Stimulated activated CD8-positive, alpha-beta memory T cell treated with anti-CD3 and anti-CD28 coated beads, Interleukin-2, amount 100 ng/mL, for 48 hours (primary cell): ENCODE measurements around the gene PHF19.

ENCODE experiments used
- DNase-seq, 2 donors: peaks; one replicate each; pipeline ENCODE4 v3.0.0-alpha.2; 2020; ENCODE audit warnings: low read depth in 2 of 2

The PHF19 gene

DNA sequence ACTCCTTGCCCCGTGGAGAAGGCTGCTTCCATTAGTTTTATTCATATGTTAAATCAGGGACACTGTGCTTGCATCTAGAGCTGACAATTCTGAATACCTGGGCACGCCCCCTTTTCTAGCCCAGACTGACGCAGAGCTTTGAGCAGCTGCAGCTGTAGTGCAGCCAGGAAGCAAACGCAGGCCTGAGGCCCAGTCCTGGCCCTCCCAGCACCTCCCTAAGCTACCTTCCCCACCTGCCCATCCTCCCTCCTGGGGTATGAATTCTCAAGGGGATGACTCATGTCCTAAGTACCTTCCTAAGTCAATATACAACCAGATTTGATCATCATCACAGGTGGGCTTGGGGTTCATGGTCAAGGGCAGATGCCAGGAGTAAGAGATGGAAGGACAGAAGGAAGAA is 3.5 kb downstream of the PHF19 start:
- DNase-seq, result no peak

DNA sequence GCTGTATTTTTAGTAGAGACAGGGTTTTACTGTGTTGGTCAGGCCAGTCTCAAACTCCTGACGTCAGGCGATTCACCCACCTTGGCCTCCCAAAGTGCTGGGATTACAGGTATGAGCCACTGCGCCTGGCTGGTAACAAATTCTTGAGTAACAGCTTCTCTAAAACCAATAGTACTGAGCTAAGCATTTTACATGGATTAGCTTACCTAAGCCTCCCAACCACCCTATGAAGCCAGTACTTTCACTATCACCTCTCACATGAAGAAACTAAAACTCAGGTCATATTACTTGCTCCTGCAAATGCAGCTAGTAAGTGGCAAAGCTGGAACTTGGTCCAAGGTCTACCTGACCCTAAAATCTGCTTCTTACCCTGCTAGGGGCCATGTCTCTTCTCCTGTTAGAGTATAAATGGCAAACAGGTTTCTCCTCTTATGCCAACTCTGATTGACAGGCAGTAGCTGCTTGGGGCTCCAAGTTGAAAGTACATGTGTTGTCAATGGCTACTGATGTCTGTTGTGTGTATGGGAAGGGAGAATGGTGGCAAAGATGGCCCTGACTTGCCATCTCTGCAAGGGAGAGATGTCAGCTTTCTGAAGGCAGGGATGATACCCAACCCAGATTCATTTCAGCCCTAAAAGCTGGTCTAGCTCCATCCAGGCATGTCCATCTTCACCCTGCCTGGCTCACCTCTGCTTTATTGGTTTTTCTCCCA is 4.0 kb downstream of the PHF19 start:
- DNase-seq, result no peak

DNA sequence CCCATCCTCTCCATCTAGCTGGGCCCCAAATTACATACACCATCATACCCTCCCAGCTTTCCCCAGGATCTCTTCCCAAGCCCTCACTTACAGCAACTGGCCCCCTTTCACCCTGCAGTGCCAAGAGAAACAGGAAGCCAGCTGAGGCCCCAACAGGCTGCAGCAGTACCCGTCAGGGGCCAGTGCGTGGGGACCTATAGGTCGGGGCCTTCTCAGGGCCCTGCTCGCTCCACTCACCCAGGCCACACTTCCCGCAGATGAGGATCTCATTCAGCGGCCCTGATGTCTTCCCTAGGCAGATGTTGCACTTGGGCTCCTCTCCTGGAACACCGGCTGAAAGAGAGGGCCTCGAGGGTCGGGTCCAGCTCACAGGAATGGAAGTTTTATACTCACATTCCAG is 6.8 kb downstream of the PHF19 start:
- DNase-seq, result no peak

DNA sequence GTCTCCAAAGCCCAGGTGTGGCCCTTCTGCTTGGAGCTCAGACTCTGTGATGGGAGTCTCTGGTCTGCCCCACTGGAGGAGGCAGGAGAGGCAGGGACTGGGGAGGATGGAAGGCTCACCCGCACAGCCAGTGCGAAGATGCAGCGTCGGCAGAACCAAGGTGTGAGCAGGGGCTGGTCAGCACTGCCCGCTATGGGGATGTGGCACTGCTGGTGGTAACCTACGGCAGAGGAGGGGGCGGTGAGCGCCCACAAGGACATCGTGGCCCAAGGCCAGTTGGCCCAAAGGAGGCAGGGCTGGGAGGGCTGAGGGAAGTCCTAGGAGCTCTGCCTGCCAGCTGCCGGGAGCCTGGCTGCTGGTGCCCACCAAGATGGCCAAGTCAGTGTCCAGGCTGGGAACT is 7.3 kb downstream of the PHF19 start:
- DNase-seq, result no peak

DNA sequence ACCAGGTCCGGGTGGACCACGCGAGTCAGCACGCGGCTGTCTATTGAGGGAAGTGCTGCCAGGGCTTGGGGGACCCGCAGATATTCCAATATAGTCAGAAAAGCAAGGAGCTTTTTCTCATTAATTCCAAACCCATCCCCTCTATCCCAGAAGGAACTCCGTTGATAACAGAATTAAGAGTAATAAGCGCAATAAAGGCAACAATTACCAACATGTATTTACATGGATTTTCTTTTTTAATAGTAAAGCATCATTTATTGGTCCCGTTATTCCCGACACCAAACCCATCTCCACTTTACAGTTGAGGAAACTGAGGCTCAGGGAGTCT is 7.7 kb downstream of the PHF19 start:
- DNase-seq, result no peak

DNA sequence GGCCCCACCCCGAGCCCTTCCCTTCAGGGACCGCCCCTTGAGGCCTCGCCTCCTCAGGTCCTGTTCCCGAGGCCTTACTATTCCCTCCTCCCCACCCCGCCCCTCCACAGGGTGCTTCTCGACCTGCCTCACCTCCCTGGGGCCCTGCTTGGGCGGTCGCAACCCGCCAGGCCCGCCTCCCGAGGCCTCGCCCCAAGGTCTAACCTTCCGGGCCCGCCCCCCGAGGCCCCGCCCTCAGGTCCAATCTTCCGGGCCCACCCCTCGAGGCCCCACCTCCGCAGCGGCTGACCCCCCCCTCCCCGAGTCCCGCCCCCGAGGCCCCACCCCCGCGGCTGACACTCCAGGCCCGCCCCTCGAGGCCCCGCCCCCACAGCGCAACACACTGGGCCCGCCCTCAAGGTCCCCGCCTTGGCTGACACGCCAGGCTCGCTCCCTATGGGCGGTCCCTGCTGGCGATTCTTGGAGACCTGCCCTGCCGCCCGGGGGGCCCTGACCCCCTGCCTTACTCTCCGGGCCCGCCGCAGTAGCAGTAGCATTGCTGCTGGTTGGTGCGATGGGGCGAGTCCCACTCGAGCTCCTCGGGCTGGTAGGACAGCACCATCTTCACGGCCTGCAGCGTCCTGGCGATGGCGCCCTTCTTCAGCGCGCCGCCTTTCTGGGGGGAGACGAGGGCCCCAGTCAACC is 8.2 kb downstream of the PHF19 start:
- DNase-seq, result peak; percentile 96 to 98

DNA sequence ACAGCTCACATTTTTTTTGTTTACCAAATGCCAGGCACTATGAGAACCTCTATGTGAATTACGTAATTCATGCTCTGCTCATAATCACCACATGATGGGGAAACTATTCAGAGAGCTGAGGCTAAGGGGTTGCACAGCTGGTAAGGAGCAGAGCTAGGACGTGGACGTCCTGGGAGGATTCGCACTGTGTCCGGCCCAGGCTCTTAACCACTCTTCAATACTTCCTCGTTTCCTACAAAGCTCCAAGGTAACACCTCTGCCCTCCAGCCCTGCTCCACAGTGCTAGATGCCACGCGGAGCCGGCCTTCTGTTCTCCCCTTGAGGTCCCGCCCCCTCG is 8.7 kb downstream of the PHF19 start:
- DNase-seq, result no peak

DNA sequence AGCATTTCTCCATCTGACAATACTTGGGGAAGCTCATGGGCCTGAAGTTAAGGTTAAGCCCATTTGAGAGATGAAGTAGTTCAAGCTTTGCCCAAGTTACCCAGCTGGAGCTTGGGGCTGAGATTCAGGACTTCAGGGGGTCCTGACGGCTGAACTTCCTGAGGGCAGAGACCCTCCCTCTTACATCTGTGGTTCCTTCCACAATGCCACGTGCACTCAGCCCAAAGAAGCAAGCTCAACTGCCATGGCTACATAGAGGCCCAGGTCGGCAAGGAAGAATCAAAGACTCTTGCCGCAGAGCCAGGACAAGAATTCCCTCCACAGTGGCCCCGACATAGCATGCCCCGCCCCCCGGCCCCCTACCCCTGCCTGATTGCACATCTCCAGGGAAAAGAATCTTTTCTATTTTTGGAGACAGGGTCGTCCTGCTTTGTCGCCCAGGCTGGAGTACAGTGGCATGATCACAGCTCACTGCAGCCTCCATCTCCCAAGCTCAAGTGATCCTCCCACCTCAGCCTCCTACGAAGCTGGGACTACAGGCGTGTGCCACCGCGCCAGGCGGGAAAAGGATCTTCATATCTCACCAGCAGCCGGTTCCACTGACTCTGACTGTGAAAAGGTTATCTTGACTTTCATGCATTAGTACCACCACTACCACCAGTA is 9.2 kb downstream of the PHF19 start:
- no peak for DNase-seq

DNA sequence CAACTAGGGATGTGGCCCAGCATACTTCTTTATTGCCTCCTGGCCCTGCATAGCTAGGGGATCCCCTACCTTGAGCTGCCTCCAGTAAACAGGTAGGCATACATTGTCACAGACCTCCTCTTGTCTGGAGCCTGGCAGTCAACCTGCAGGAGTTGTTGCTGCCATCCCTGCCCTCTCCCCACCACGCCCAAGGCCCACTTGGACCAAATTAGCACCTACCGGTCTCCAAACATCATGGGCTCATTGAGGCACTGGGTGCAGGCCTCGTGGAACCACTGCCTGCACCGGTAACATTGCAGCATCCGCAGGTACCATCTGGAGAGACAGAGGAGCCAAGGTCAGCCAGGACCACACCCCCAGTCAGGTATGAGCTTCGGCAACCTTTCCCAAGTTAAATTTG is 10.3 kb downstream of the PHF19 start:
- no peak for DNase-seq

DNA sequence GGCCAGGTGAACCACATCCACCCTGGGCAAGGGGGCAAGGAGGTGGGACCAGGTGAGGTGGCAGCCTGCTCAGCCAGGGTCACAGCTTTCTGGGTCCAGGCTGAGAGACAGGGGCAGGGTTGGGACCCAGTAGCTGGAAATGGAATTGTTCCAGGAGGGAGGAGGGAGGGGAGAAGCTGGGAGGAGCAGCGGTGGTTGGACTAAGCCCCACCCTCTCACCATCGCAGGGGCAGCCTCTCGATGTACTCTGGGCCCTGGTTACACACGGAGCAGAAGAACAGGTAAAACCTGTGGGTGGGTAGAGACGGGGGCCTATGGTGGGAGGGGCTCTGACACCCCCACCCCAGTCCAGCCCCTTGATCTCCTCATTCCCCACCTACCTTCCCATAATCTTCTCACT is 11.2 kb downstream of the PHF19 start:
- DNase-seq, result no peak

DNA sequence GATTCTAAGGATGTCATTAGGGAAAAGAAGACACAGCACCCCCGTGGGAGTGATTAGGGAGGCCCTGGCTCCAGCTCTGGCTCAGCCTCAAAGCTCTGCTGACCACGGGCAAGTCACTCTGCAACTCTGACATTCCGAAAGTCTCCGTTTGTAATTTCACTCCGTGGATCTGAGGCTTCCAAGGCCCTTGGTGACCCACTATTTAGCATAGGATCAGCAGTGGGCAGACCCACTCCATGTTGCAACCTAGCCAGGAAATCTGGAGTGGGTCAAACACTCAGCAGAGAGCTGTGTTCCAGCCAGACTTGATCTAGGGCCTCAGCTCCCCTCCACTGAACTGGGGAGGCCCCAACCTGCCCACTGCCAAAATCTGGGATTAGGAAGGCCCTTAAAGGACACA is 11.8 kb downstream of the PHF19 start:
- no peak for DNase-seq

DNA sequence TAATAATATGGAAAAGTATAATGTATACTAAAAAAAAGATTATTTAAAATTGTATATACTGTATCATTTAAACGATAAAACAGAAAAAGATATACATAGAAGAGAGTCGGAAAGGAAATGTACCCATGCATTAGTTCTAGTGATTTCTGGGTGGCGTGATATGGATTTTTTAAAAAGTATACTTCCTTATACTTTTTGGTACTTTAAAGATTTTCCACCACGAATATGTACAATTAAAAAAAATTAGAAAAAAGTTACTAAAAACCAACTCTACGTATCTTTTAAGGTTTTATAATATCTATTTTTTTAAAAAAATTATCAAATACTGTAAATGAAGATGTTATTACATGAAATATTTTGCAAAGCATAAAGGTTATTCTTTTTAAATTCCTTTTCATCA is 12.3 kb downstream of the PHF19 start:
- no peak for DNase-seq

DNA sequence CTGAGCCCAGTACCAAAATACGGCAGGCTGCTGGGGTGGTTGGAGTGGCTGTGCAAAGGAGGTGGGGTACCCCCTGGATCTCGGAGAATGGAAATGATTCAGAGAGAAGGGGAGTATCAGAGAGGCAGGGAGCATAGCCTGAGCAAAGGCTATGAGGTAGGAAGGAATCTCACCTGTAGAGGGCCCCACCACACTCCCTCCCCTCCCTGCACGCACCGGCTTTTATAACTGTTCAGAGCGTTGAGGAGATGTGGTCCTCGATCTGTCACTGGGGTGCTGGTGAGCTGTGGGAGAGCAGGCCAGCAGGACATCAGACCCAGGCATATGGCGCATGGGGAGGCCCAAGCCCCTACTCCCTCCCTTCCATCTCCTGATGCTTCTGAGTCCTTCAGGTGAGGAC is 13.2 kb downstream of the PHF19 start:
- DNase-seq, result no peak

DNA sequence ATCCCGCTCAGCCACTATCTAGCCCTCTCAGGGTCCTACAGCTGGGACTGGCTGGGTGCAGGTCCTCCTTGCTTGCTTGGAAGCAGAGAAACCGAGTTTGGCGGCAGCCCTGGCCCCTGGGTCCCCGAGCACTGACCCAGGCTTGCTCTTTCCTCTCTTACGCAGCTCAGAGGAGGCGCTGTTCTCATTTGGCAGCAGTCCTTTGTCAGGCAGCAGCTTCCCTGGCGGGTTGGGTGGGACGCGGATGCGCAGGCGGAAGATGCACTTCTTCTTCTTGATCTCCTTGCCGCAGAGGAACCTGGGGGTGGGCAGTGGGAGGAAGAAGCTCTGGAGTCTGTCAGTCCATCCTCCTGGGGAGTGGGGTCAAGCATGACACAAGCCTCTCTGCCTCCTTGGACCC is 14.5 kb downstream of the PHF19 start:
- no peak for DNase-seq

DNA sequence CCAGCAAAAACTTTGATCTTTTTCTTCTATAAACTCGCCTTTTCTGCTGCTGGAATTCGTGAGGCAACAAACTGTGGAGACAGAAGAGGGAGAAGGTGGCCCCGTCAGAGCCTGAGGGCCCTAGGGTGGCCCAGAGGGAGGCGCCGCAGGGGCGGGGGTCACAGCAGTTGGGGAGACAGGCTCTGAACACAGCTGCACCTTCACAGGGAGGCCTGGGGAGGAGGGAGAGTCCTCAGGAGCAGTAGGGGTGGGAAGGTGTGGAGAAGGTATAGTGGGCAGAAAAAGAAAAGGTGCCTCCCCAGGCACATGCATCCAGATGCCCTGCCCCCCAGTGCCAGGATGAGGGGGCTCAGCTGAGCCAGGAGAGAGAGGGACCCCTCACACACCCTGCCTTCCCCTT is 15.1 kb downstream of the PHF19 start:
- DNase-seq, result no peak

DNA sequence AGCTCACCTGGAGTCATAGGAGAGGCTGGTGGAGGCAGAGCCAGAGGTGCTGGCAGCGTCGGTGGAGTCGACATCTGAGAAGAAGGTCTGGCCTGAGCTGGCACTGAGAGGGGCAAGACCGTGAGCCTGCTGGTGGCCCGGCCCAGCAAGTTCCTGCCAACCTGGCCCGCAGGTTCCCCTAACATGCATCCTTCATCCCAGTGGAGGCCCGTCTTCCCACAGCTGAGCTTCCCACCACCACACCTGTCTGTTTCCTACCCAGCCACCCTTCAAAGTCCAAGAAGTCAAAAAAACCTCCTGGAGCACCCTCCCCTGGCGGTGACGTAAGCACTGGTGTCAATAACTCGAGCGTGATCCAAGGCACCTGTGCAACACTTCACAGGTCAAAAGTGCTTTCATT is 16.9 kb downstream of the PHF19 start:
- no peak for DNase-seq

DNA sequence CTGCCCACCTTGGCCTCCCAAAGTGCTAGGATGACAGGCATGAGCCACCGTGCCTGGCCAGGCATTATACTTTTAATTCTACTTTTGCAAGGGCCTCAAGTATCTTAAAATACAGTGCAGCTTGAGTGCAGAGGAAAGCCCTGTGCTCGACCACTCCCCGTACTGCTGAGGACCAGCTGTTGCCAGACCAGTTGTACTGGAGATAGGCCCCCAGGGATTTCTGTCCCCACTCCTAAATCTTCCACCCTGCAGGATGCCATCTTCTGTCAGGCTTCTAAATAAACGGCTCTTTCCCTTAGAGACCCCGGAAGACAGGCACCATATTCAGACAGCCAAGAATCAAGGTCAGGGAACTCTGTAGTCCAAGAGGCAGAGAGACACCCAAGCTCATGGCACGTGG is 17.6 kb downstream of the PHF19 start:
- no peak for DNase-seq

DNA sequence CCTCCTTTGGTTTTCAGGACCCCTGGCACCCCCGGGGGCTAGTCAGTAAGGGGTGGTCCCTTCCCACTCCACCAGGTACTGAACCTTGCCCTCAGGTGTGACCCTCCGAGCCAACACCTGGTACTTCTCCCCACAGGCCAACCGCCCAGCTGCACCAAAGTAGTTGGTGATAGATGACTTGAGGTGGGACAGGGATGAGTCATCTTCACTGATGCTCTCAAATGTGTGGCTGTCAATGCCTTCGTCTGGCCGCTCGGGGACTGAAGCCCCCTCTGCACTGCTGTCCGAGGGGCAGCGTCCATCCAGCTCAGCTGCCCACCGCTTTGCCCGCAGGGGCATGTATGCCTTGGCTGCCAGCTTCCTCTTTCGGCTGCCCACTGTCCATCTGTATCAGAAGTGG is 19.1 kb downstream of the PHF19 start:
- no peak for DNase-seq

DNA sequence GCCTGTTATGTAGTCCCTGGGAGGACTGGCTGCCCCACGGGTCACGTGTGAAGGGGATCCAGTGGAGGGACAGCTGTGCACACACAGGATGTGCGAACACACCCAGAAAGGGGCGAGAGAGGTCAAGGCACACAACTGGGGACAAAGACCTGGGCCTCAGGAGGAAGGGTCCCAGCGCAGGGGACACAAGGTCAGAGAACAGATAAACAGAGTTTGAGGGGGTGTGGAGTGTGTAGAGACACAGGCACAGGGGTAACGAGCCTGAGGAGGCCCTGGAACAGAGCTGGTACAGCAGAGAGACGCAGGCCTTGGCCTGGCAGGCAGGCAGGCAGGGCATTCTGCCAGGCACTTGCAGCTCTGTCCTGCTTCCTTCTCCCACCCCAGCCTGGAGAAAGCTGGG is 19.5 kb downstream of the PHF19 start:
- no peak for DNase-seq

DNA sequence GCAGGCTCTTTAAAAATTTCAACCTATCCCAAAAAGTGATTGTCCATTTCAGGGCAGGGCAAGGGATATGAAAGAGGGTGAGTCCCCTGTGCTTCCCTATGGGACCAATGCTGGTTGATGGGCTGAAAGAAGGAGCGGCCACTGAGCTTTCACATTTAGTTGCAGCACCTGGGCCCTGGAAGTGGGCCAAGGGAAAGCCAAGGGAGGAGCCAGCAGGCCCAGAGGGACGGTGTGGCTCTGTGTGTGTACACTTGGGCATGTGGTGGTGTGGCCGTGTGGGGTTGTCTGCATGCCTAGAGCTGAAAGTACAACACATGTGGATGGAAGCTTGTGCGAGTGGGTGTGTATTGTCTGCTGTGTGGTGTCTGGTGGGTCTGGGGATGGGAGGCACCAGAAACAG is 20.3 kb downstream of the PHF19 start:
- no peak for DNase-seq

DNA sequence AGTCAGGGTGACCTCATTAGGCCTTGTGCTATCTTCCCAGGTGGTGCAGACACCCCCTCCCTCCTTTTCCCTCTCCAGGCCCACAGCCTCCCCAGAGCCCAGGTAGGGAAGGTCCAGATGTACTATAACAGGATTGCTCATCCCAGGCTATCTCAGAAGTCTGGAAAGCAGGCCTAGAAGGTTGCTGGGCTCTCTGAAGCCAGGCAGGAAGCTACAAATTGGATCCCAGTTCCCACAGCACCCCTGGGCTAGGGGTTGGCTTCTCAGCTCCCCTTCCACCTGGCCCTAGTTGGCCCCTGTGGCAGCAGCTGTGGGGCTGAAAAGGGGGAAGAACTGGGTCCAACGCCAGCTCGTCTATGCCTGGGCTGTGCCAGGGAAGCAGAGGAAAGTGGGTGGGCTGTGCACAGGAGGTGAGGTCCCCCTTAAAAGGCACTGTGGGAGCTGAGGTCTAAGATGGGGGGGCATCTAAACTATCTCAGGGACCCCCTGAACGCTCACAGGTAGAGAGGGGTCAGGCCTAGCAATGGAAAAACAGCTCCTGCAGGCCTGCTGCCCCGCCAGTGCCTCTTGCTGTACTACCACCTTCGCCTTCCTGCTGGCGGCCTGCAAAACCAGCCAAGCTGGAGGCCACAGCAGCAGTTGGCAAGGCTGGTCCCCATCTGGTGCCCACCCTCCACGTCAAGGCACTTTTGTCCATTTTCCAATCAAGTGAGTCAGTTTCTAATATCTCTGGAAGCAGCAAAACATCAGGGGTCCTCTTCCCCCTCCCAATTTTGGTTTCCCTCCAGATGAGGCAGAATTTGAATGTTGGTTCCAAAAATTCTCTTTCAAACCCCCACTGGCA is 20.9 kb downstream of the PHF19 start:
- no peak for DNase-seq

DNA sequence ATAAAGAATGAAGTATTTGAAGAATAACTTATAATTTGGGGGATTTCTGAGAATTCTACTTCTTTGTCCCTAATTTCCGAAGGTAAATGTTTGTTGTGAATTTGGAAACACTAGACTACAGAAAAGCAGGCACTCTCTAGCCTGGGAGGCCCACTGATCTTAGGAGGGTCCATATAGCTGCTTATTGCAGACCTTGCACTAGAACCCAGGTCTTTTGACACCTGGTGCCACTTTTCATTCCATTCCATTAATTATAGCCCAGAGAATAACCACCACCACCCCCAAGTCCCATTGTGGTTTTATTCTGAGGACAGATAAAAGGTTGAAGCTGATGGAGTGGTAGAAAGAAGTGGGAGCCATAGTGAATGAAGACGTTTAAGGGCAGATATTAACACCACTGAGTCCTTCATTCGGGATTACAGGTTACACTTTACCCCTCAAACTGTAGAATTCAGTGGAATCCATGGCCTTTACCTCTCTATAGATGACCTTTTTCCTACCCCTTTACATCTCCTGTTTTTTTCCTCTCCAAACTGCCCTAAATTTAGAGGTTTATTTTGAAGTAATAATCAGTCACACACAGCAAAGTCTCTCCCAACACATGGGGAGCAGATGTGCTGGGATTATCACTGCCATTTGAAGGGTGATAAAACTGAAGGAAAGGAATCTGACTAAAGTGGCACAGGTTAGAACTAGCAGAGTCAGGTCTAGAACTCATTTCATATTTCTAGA is 22.2 kb downstream of the PHF19 start:
- no peak for DNase-seq
